NCI-H2171 (cell line): Measurements from ENCODE around the gene KMT2E.

ENCODE experiments used
- DNase-seq: peaks from one replicate; lab custom pipeline; 2025; lab: John Stamatoyannopoulos, UW

KMT2E gene

DNA sequence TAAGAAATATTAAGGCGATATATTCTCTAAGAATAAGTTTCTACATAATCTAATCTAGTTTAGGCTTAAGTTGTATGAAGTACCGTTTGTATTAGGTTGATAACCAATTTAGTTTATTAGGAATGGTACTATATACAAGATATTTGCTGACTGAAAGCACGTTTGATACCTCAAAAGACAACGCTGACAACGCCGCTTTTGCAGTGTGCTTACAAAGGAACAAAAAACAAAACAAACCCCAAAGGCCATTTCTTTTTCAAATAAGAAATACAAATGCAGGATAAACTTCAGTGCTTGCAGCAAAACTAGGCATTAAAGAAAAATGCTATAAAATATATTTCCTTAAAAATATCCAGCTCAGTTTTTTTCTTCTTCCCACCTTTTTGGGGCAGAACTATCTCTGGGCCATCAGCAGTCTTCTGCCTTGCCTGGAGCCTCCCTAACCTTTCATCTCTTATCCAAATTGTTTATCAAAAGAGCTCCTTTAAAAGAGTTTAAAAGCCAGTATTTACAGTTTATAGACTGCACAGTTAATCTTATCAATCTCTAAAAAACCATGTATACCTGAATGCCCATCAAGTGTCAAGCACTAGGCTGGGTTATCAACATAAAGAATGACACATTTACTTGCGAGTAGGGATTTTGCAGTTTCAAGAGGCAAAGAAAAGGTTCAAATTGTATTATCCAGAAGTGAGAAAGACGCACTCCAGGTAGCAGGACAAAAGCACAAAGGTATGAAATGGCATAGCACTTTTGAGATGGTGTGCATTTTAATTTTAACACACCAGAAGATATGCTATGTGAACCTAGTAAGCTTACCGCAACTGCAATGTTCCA lies 4.1 kb upstream of the KMT2E start:
- no peak for DNase-seq

DNA sequence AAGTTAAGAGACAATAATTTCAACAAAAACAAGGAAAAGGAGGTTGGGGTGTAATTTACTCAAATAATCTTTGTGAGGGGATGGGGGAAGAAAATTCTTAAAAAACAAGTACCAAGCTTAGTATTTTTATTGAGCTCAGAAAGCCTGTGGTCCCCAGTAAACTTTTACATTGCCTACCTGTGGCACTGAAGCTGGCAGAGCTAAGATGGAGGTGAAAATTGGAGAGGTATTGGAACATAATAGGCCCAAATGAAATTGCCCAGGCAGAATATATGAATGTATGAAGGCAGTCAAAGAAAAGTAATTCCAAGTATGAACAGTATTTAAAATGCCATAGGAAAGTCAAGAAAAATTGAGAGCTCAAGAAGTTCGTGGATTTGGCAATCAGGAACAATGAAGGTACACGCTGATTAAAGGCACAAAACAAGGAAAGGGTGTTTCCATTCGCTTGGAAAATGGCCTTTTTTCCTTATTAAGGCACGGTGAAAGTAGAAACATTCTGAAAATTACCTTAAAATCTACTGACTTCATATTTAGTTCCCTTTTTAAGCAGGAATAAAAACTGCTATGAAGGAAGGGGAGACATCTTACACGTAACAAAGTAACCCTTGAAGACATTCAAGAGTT lies 3.4 kb upstream of the KMT2E start:
- no peak for DNase-seq

DNA sequence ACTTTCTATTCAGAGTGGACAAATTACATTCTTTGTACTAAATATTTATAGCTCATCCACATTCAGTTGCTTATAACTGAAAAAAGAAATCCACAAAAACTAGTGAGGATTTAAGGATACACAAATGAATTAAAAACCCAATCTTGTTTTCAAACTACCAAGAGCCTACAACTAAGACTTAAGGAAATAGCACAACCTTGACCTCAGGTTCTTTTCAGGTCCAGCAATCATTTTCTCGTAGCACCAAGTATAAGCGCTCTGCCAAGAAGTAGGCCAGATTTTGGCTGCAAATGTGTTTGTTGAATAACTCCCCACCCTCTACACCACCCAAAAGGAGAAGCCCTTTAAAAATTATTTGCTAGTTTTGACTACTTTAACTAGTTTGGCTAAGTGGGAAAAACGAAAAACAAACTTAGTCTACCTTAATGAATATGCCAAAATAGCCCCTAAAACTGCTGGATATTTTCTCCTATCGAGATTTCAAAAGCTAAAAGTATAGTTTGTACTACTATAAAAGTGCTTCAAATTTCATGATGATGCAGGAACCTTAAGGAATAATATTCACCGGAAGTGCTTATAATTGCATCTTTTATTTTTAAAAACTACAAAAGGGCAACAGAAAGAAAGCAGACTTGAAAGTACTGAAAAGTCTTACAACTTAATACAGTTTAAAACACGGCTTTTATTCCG lies 2.7 kb upstream of the KMT2E start:
- DNase-seq = no peak

DNA sequence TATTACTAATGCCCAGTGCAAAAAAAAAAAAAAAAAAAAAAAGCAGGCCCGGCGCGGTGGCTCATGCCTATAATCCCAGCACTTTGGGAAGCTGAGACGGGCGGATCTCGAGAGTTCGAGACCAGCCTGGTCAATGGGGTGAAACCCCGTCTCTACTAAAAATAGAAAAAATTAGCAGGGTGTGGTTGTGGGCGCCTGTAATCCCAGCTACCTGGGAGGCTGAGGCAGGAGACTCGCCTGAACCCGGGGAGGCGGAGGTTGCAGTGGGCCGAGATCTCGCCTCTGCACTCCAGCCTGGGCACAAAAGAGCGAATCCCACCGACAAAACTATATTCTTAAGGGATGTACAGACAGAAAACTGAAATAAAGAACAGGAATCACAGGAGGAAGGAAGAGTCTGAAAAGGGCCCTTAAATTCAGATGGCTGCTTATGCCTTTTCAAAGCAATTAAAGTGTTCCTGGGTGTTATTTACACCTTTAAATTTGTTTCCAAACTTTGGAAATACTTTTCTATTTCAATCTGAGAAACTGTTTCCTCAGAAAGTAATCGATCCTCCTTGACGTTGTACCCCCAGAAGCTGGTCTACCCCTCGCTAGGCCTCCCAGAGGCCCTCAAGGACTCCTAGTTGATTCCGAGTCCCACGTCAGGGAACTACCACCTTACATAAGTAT lies 2.0 kb upstream of the KMT2E start:
- DNase-seq = no peak

DNA sequence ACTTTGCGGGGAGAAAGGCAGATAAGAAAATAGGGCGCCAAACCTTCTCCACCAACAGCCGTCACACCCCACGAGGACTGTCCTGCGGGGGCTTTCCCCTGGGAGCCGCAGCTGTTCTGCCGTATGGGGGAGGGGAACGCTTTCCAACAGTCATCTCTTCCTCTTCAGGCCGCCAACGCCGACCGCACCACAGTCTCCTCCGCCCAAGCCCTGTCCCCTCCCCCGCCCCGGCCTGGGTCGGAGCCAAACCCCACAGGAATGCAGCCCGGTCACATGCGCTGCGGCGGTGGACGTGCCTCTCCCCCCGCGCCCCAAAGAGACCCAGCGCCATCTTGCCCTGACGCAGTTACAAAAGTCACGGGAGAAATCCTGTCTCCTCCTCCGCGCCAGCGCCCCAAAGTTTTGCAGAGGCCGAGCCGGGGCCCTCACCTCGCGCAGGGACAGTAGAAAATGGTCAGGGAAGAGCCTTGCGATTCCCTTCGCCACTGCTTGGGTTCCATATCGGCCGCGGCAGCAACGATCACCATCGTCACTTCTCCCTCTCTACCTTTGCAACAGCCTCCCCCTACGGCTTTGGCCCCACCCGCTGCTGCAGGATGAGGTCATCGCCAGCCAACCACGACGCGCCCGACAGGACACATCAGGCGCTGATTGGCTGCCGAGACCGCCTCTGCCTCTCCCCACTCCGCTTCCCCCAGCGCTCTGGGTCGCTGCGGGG lies 1.3 kb upstream of the KMT2E start:
- peak; percentile 93 for DNase-seq

DNA sequence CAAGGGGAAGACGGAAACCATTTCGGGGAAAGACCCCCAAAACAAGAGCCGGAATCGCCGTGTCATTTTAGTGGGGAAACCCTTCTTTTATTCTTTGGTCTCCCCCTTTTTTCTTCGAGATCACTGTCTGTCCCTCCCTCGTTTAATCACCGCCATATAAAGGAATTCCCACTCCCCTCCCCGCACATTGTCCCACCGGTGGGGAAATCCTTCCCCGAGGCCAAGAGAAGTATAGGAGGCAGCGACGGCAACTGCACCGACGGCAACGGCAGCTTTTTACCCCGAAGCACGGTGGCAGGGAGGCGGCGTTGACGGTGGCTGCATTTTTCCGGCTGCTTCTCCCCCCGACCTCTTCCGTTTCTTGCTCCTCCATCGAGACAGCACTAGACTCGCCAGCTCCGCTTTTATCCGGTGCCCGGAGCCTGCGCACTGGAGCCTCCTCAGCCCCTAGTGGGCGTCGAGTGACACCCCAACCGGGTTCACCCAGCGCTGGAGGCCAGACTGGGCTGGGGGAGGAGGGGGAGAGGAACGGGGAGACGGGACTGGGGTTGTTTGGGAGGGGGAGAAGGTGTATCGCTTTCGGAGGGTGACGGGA lies 687 bp upstream of the KMT2E start:
- DNase-seq = peak; percentile 89

DNA sequence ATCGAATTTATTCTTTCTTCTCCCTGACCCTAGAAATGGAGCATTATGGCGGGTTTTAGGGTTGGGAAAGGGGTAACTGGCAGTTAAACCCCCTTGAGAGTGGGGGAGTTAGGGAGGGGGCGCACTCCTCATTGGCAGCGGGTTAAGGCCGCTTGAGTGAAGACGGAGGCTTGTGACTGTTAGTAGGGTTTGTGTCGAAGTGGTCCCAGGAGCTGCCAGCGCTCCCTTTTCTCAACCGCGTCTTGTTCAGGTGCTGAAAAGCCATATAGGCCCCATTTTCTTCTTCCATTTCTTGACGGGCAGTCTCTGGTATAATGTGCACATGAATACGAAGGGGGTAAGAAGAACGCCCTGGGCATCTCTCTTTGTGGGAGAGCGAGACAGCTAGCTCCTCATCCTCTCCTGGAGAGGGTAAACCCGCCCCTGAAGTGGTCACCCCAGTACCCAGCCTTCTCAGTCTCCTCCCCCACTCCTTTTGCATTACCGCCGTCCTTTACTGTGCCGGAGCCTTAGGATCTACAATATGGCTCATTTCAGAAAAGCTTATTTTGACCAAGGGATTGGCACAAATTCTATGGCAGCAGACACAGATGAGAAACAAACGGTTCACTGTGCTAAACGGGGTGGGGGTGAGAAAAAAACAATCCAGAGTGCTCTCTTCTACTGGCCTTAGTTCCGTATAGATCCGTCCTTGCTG lies 836 bp downstream of the KMT2E start:
- peak; percentile 31 for DNase-seq

DNA sequence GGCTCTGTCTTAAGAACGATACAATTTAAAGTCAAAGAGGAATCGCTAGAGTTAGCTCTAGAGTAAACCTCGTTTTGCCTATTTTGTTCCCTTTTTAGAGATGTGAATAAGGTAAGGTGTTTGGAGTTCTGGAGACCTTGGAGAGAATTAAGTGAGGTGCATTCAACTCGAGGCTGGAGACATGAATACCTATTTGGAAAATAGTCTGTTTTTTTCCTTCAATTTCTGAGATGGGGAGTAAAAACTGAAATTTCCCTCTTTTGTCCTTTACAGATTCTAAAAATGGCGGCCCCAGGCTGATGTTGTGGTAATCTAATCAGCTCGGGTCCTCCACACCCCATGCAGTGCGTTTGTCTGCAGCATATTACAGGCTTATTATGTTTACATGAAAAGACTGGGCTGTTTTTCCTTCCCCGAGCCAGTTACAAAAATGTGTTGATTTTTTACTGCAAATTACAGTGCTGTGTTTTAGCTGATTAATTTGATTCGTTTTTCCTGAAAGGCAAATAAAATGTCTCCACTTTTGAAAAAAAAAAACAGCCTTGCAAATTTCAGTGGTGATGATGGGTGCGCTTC lies 1.5 kb downstream of the KMT2E start:
- peak; percentile 13 for DNase-seq

DNA sequence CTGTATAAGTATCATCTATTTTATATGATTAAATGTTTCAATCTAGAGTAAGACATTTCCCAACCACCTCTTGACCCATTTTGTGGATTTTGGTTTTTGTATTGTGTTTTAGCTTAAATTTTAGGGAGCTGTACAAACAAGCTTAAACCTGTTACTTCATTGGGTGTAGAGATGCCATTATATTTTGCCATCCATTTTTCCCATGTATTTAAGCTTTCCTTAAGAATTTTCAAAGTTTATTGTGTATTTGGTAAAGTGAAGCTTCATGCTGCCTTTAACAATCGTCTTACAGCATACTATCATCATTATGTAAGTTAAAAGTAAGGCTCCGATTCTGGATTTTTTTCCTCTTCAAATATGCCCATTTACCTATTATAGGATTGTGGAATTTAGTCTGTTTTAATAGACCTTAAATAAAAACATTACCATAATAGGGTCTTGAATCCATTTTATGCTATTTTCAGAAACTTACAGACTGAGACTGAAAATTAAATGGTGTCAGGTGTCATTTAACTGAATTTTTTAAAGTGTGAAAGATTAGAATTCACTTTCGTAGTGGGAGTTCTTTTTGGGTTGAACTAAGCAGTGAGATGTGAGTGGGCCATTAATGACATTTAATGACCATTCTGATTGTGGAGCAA lies 2.2 kb downstream of the KMT2E start:
- no peak for DNase-seq

DNA sequence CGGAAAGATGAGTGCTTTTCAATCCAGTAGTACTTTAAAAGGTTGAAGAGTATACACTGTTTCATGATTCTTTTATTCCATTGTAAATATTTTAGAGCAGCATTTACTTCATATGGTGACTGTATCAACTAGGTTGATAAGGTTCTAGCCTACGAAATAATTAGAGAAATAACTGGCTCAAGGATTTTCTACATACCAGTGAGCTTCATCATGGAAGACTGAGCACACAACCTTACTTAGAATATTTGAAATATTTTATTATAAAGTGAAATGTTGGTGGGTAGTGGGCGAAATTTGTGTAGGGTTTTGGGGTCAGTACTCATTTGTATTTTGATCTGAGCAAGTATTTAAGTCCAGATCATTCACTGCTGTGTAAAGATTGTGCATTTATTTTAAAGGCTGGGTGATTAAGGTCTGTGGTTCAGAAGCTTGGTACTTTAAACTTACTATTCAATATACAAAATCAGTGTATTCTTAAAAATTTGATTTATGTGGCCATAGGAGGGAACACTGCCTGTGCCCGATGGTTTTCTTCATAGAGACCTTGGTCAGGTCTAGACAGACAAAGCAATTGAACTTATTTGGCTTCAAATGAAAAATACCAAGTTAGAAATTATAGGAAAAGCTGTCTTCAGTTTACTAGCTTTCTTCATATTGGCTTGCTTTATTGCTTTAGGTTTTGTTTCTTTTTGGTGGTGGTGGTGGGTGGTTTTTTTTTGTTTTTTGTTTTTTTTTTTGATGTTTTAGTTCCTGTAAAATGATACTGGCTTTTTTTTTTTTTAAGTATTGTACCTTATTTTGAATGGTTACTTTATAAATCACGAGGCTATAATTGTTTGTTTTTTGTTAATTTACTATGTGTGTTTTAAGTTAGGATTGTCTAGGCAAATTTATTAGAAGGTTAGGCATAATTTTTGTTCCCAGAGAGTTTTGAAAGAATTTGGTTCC lies 3.0 kb downstream of the KMT2E start:
- no peak for DNase-seq

DNA sequence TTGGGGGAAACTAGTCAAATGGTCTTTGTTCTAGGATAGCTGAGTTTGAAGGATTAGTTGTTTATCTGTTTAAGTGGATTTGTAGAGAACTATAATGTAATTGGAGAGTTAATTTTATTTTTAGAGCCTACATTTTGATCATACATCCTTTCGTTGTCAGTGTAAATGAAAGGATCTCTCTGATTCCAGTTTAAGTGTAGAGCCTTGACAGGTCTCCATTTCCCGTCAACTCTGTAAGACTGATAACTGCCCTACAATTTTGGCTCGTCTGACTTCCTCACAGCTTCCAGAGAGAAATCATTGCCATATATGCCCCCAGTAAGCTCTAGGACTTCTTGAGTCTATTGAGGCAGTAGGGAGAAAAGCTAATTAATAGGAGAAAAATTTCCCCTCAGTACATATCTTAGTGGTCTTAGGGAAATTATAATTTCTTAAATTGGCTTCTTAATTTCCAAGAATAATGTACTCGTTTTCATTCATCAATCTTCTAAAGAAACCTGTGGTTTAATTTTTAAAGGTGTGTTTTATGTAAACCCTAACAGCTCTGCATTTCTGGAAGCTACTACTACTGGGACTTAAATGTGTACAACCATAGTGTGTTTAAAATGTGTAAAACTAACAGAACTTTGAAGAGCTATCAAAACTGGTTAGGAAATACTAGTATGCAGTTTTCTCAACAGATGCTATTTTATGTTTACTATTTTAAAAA lies 3.8 kb downstream of the KMT2E start:
- no peak for DNase-seq

DNA sequence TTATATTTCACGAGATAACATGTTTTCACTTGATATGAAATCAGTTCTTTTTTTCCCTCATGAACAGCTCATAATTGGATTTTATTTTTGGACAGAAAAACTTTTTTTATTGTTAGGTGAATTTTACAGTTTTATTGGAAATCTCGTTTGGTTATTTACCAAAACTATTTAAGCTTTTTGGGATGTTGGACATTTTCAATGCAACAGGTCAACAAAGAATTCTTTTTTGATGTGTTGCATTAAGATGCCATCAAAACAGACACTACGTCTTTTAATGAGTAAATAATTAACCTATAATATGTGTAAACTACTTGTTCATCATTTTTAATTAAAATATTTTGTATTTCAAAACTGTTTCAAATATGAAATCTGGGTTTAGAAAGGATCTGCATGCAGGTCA lies 5.3 kb downstream of the KMT2E start:
- DNase-seq = no peak

DNA sequence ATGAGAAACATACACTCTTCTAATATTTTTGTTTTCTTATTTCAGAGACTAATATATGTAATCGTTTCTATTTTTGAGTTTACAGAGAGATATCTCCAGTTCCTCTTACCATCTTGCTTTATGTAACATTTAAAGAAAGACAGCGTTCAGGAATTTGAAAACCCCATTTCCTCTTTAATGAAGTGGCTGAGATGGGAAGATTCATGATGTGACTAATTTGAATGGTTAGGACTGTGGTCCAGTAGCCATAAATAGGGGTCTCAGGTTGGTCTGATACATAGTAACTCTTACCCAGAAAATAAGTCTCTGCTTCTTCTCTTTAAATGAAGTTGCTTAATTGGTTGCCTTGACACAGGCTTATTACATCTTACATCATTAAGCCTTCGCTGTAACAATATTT lies 6.9 kb downstream of the KMT2E start:
- no peak for DNase-seq

DNA sequence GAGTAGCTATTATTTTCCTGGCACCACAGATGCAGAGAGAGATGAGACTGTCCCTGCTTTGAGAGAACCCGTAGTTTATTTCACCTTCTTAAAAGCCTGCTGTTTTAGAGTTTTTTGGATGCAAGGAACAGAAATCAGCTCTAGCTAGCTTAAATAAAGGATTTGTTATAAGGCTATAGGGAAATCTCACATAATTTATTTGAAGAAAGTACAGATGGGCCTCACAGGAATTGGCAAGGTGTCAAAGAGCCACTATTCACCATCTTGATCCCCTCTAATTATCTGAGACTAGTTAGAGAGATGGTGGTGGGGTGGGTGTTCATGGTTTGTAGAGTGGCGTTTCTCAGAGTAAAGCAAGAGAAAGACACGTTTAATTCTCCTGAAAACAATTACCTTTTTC lies 7.3 kb downstream of the KMT2E start:
- peak; percentile 42 for DNase-seq

DNA sequence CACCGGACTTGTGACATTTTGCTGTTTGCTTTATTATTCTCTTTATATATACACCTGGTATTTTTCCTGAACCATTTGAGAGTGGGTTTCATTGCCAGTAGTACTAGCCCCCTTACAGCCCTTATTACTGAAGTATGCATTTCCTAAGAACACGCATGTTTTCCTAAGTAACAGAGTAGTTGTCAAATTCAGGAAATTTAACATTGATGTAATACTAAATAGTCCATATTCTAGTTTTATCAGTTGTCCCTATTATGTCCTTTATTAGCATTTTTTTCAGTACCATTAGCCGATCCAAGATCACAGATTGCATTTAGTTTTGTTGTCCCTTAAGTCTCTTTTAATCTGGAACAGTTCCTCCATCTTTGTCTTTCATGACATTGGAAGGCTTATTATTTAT lies 8.0 kb downstream of the KMT2E start:
- no peak for DNase-seq

DNA sequence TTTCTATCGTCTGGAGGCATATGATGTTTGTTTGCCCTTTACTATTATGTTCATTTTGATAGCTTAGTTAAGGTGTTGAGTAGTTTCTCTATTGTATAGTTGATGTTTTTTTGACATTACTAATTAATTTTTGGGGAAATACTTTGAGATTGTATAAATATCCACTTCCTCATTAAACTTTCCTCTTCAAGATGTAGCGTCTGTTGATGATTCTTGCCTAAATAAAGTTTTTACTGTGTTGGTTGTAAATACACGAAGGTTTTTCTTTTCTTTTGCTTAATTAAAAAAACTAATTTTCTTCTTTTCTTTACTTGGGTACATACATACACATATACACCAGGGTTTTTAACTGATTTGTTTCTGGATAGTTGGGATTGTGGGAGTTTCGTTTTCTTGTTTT lies 8.5 kb downstream of the KMT2E start:
- DNase-seq = no peak

DNA sequence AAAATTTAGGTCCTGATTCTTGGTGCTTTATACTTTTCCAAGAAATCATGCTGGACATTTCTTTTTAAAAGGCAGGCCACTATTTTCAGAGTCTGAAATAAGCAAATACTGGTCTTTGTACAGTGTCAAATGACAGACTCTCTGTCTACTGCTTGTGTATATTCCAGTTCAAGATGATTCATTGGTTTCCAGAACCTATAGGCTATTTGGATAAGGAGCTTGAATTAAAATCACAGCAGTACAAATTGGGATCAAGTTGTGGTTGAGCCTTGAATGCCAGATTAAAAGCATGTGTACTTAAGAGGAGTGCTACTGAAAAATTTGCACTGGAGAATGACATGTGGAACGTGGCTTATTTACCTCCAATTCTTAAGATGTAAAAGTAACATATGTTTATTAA lies 10.7 kb downstream of the KMT2E start:
- DNase-seq = no peak

DNA sequence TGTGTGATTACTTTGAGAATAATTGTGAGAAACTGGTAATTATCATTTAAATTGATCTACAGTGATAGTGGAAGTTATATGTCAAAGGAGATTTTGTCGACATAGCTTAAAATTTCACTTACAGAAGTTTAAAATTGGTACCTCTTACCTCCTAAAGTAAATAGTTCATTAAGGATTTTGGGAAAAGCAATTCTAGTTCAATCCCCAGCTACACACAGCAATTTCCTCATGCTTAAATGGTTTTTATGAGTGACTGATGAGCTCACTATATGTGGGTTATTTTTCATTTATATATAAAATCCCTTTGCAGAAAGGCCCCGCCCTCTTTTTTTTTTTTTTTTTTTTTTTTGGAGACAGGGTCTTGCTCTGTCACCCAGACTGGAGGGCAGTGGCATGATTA lies 12.7 kb downstream of the KMT2E start:
- no peak for DNase-seq
